Gastrocnemius medialis (tissue), 4 donors: ENCODE measurements around the gene HDAC4. TPM values are rescaled to one million over a fixed set of nuclear protein-coding genes. Genes with fewer than 3 reads are reported as not detected.

ENCODE experiments used
- ATAC-seq, 2 donors: fragments of 150-250 bp; one replicate each; pipeline ENCODE4 v1.9.1; 2016
- DNase-seq, 2 donors: peaks; one replicate each; pipeline ENCODE4 v3.0.0-alpha.2; 2019
- H3K27ac ChIP-seq, 4 donors: fragments of 200-600 bp; sonication (generic); 1 replicate in 1 of 4; 2 replicates in 3 of 4; pipeline ENCODE4 v1.5.1; 2016 to 2018; ENCODE audit warnings: mild to moderate bottlenecking in 2 of 4, moderate library complexity in 1 of 4
- H3K27me3 ChIP-seq, 3 donors: fragments of 200-600 bp; sonication (generic) in 2 of 3; 1 replicate in 1 of 3; 2 replicates in 2 of 3; pipeline versions ENCODE4 v1.5.1 to v1.6.0; 2016 to 2019; ENCODE audit warnings: mild to moderate bottlenecking in 1 of 3, moderate library complexity in 1 of 3
- H3K36me3 ChIP-seq, 2 donors: fragments of 200-600 bp; sonication (generic) in 1 of 2; one replicate each; pipeline ENCODE4 v1.5.1; 2017 to 2018
- H3K4me1 ChIP-seq, 2 donors: fragments of 200-600 bp; sonication (generic) in 1 of 2; one replicate each; pipeline ENCODE4 v1.5.1; 2016 to 2017; ENCODE audit warnings: mild to moderate bottlenecking in 2 of 2
- H3K4me3 ChIP-seq, 4 donors: fragments of 200-600 bp; sonication (generic) in 3 of 4; 1 replicate in 1 of 4; 2 replicates in 3 of 4; pipeline ENCODE4 v1.5.1; 2016 to 2019; ENCODE audit warnings: mild to moderate bottlenecking in 2 of 4
- H3K9me3 ChIP-seq, 3 donors: fragments of 200-600 bp; sonication (generic) in 2 of 3; 1 replicate in 1 of 3; 2 replicates in 2 of 3; pipeline ENCODE4 v1.5.1; 2016 to 2019
- POLR2A ChIP-seq, 2 donors: fragments of 450-650 bp; IDR thresholded peaks; one replicate each; pipeline ENCODE4 v1.6.1; 2017; ENCODE audit warnings: antibody characterized with exemption in 2 of 2, mild to moderate bottlenecking in 2 of 2, moderate library complexity in 2 of 2
- in situ Hi-C, 4 donors: fragments of 200-750 bp; cut with MboI; loops; one replicate each; pipeline versions ENCODE4 v1.15.0 to v1.8.0; 2017; ENCODE audit warnings: low sequenced_read_pairs in 4 of 4
- intact Hi-C: fragments of 100-400 bp; cut with DNase I; formaldehyde crosslinking; loops from one replicate; pipeline ENCODE4 v1.15.1; 2023; ENCODE audit warnings: low total_unique reads
- total RNA-seq, 4 donors: library from RNA; depleted of rRNA; stranded (reverse); fragments of >200 nt; gene quantifications; one replicate each; pipeline versions ENCODE4 v1.1.0 to v1.2.3, GENCODE V29; 2016
- TF ChIP-seq, protein P1 (sequence below), 5 experiments: fragments of 450-650 bp in 3 of 5; fragments of 200-600 bp in 2 of 5; sonication (generic) in 2 of 5; IDR thresholded peaks in 4 of 5; conservative IDR thresholded peaks in 1 of 5; 1 replicate in 4 of 5; 2 replicates in 1 of 5; pipeline ENCODE4 v1.5.1; 2016 to 2019; ENCODE audit warnings: antibody characterized with exemption in 5 of 5, mild to moderate bottlenecking in 3 of 5, moderate library complexity in 3 of 5

Gene HDAC4
- total RNA-seq, 4 donors from 2014 or later, result 23.6 to 257 (median 119) TPM

DNA sequence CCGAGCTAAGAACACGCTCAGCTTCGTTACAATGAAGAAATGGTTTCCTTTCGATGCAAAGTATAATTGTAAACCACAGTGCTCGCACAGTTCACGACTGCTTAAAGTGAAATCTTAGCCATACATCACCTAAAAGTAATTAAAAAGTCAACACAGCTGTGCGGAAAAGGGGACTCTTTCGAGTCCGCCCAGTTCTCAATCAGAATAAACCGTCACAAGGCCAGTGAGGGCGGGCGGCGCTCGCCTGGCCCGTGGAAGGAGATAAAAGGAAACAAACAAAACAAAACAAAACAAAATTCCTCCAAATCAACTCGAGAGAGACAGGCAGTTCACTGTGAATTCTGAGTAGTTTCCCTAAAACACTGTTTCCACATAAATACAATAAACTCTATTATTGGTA, 352.1 kb downstream of the HDAC4 start:
- intact Hi-C loops, result no loop called here
- no peak overlapping the region for H3K27ac ChIP-seq
- H3K27me3 ChIP-seq, result no peaks in the 10 kb centered on the region
- DNase-seq (no peak), ATAC-seq (no peak)
- H3K4me1 ChIP-seq, result peaks cover 0 to 3% of the 10 kb centered on the region in 2 donors
- TF ChIP-seq POLR2A (IDR thresholded peaks at IDR 0.05), result no peak
- TF ChIP-seq, protein P1, sequence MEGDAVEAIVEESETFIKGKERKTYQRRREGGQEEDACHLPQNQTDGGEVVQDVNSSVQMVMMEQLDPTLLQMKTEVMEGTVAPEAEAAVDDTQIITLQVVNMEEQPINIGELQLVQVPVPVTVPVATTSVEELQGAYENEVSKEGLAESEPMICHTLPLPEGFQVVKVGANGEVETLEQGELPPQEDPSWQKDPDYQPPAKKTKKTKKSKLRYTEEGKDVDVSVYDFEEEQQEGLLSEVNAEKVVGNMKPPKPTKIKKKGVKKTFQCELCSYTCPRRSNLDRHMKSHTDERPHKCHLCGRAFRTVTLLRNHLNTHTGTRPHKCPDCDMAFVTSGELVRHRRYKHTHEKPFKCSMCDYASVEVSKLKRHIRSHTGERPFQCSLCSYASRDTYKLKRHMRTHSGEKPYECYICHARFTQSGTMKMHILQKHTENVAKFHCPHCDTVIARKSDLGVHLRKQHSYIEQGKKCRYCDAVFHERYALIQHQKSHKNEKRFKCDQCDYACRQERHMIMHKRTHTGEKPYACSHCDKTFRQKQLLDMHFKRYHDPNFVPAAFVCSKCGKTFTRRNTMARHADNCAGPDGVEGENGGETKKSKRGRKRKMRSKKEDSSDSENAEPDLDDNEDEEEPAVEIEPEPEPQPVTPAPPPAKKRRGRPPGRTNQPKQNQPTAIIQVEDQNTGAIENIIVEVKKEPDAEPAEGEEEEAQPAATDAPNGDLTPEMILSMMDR (IDR thresholded peaks at IDR 0.05 in 4 of 5, conservative IDR thresholded peaks at IDR 0.05 in 1 of 5), result no peak
- peaks cover 0 to 38% of the 10 kb centered on the region in 2 donors for H3K36me3 ChIP-seq
- in situ Hi-C loops, result loop anchor here in 3 of 4 donors (25.0 kb wide), 3 partner anchors 839 to 1089 kb away; partner anchors contain the start of genes COPS9 (in 1 of the 3) and OTOS (in 1 of the 3)
- H3K9me3 ChIP-seq, result no peaks in the 10 kb centered on the region
- no peak overlapping the region for H3K4me3 ChIP-seq

DNA sequence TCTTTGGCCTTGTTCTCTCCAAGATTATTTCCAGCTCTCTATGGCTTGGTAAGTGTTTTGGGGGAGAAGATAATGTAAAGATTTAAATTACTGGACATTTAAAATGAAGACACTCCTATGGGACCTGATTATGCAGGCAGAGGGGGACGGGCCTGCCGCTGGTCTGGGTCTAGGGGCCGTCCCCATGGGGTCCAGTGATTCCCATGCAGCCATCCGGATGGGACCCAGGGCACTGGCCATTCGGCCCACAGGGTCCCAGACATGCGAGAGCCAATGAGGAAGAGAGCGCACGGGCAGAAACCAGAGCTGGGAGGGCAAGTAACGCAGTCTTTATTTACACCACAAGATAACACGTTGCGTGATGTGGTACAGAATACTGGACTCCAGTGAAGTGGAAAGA, 353.0 kb downstream of the HDAC4 start:
- H3K27ac ChIP-seq, result peak overlapping the region in 1 of 4 donors; percentile 50
- no peak for DNase-seq
- intact Hi-C loops (no loop called here), in situ Hi-C loops (loop anchor here in 3 of 4 donors (25.0 kb wide), 3 partner anchors 839 to 1089 kb away; partner anchors contain the start of genes COPS9 (in 1 of the 3) and OTOS (in 1 of the 3))
- peaks cover 0 to 3% of the 10 kb centered on the region in 2 donors for H3K4me1 ChIP-seq
- ATAC-seq, result no peak
- peaks cover 0 to 30% of the 10 kb centered on the region in 2 donors for H3K36me3 ChIP-seq
- H3K27me3 ChIP-seq, result no peaks in the 10 kb centered on the region
- TF ChIP-seq POLR2A (IDR thresholded peaks at IDR 0.05), result no peak
- TF ChIP-seq, protein P1 (IDR thresholded peaks at IDR 0.05 in 4 of 5, conservative IDR thresholded peaks at IDR 0.05 in 1 of 5), result no peak
- H3K9me3 ChIP-seq, result no peaks in the 10 kb centered on the region
- no peak overlapping the region for H3K4me3 ChIP-seq

DNA sequence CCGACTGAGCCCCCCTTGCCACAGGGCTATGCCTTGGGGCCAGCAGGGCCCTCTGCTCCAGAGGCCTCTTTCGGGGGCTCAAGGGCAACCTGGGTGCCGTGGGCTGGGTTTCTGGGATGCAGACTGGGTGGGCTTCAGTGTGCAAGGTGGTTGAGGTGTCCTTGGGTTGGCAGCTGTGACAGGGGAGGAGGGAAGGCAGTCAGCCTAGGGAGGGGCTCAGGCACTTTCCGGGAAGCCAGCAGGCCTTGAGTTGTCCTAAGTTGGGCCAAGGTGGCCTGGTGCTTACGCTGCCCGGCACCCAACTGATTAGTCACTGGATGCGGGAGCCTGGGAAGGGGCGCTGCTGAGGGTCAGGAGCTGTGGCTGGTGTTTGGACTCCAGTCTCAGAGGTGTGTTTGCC, 353.4 kb downstream of the HDAC4 start:
- Histone ChIP-seq H3K36me3 (peaks cover 0 to 25% of the 10 kb centered on the region in 2 donors), H3K27me3 (no peaks in the 10 kb centered on the region), H3K27ac (peak overlapping the region in 3 of 4 donors; percentile 43 to 50 (median 48)), H3K9me3 (no peaks in the 10 kb centered on the region), H3K4me3 (no peak overlapping the region), H3K4me1 (peaks cover 0 to 3% of the 10 kb centered on the region in 2 donors)
- no peak for DNase-seq
- TF ChIP-seq POLR2A (IDR thresholded peaks at IDR 0.05), result no peak
- TF ChIP-seq, protein P1 (IDR thresholded peaks at IDR 0.05 in 4 of 5, conservative IDR thresholded peaks at IDR 0.05 in 1 of 5), result no peak
- peak in 1 of 2 donors; percentile 17 for ATAC-seq
- in situ Hi-C loops (loop anchor here in 3 of 4 donors (25.0 kb wide), 3 partner anchors 840 to 1090 kb away; partner anchors contain the start of genes COPS9 (in 1 of the 3) and OTOS (in 1 of the 3)), intact Hi-C loops (no loop called here)

DNA sequence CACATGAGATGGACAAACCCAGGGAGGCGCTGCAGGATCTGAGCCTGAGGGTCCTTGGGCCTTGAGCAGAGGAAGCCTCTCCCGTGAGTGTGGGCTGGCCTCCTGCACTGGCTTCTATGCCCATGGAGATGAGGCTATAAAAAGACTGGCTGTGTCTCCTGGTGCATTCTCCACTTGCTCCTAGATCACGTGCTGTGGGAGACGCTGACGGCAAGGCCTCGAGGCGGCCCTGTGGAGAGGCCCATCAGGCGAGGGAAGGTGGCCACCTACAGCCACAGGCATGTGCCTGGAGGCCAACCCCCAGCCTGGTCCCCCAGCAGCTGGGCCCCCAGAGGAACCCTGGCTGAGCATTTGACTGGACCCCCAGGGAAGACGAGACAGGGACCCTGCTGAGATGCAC, 354.0 kb downstream of the HDAC4 start:
- intact Hi-C loops (no loop called here), in situ Hi-C loops (loop anchor here in 3 of 4 donors (25.0 kb wide), 3 partner anchors 840 to 1090 kb away; partner anchors contain the start of genes COPS9 (in 1 of the 3) and OTOS (in 1 of the 3))
- TF ChIP-seq, protein P1 (IDR thresholded peaks at IDR 0.05 in 4 of 5, conservative IDR thresholded peaks at IDR 0.05 in 1 of 5), result no peak
- TF ChIP-seq POLR2A (IDR thresholded peaks at IDR 0.05), result no peak
- H3K4me3 ChIP-seq, result no peak overlapping the region
- peak overlapping the region in 3 of 4 donors; percentile 43 to 50 (median 48) for H3K27ac ChIP-seq
- peaks cover 0 to 3% of the 10 kb centered on the region in 2 donors for H3K4me1 ChIP-seq
- H3K36me3 ChIP-seq, result peaks cover 0 to 19% of the 10 kb centered on the region in 2 donors
- no peaks in the 10 kb centered on the region for H3K27me3 ChIP-seq
- ATAC-seq (peak; percentile 45 to 73), DNase-seq (peak; percentile 22 to 54)
- no peaks in the 10 kb centered on the region for H3K9me3 ChIP-seq
